SIG-M5 (cell line): ENCODE data around the gene DHX35.

ENCODE experiments used
- DNase-seq: peaks from one replicate; lab custom pipeline; 2025; lab: John Stamatoyannopoulos, UW

DHX35 gene

GRCh38 chr20:38962044-38962927 is at the start of gene DHX35:
Gene DHX35 (plus strand): TSS chr20:38962344. CDS start chr20:38962368, 24 bp downstream.
- DNase-seq: peak; percentile 84

GRCh38 chr20:38915355-38915754 is 46.8 kb upstream of the DHX35 start:
- no peak for DNase-seq

- no peak for DNase-seq
Observed at GRCh38 chr20:38917657-38918056, 44.5 kb upstream of the DHX35 start.

GRCh38 chr20:38918172-38918571 is 44.0 kb upstream of the DHX35 start:
- DNase-seq: no peak

GRCh38 chr20:38919683-38920082 is 42.5 kb upstream of the DHX35 start:
- DNase-seq: no peak

- no peak for DNase-seq
Observed at GRCh38 chr20:38920411-38920810, 41.7 kb upstream of the DHX35 start.

- no peak for DNase-seq
Observed at GRCh38 chr20:38920851-38921250, 41.3 kb upstream of the DHX35 start.

- no peak for DNase-seq
Observed at GRCh38 chr20:38924718-38925117, 37.4 kb upstream of the DHX35 start.

GRCh38 chr20:38926142-38926933 is 35.8 kb upstream of the DHX35 start, which contains the start of gene FAM83D:
Gene FAM83D (plus strand): TSS chr20:38926417. CDS start chr20:38926443, 26 bp downstream.
- peak; percentile 77 for DNase-seq

- no peak for DNase-seq
Observed at GRCh38 chr20:38926934-38927616, 35.1 kb upstream of the DHX35 start.

GRCh38 chr20:38927902-38928578 is 34.1 kb upstream of the DHX35 start:
- no peak for DNase-seq

GRCh38 chr20:38930242-38930569 is 31.9 kb upstream of the DHX35 start:
- no peak for DNase-seq

- DNase-seq: no peak
Observed at GRCh38 chr20:38931984-38932383, 30.2 kb upstream of the DHX35 start.

GRCh38 chr20:38932457-38933120 is 29.6 kb upstream of the DHX35 start:
- DNase-seq: no peak

GRCh38 chr20:38934530-38934929 is 27.6 kb upstream of the DHX35 start:
- DNase-seq: no peak

- no peak for DNase-seq
Observed at GRCh38 chr20:38935285-38935684, 26.9 kb upstream of the DHX35 start.

GRCh38 chr20:38935967-38936407 is 26.2 kb upstream of the DHX35 start:
- no peak for DNase-seq

- DNase-seq: no peak
Observed at GRCh38 chr20:38937000-38937399, 25.1 kb upstream of the DHX35 start.

- no peak for DNase-seq
Observed at GRCh38 chr20:38937978-38938473, 24.1 kb upstream of the DHX35 start.

- DNase-seq: no peak
Observed at GRCh38 chr20:38939686-38940085, 22.5 kb upstream of the DHX35 start.

- DNase-seq: no peak
Observed at GRCh38 chr20:38940644-38941043, 21.5 kb upstream of the DHX35 start.
